GM19025 (cell line): ENCODE results near the gene GTF3C1.
"Not testable (repeated sequence)": the region's sequence is repeated elsewhere in the genome, so short reads cannot be mapped to it uniquely, and the experiment has no call there.

ENCODE experiments used
- ATAC-seq: cut with Tn5 transposase; IDR thresholded peaks from one replicate; pipeline ENCODE4 v1.9.1; 2021; ENCODE audit warnings: mild to moderate bottlenecking, low read depth, moderate library complexity; ENCODE audit not compliant: unreplicated experiment

Gene GTF3C1

GRCh38 chr16:27549746-27550581 lies at the start of gene GTF3C1, which contains the start of gene KATNIP:
TSS of gene GTF3C1 (minus strand) at chr16:27549913. CDS start at chr16:27549890, 23 bp downstream.
TSS of gene KATNIP (plus strand) at chr16:27550144. CDS start at chr16:27550171, 27 bp downstream.
- peak; percentile 94 for ATAC-seq

- ATAC-seq: no peak
Observed at GRCh38 chr16:27598931-27599565, 49.3 kb upstream of the GTF3C1 start.

DNA sequence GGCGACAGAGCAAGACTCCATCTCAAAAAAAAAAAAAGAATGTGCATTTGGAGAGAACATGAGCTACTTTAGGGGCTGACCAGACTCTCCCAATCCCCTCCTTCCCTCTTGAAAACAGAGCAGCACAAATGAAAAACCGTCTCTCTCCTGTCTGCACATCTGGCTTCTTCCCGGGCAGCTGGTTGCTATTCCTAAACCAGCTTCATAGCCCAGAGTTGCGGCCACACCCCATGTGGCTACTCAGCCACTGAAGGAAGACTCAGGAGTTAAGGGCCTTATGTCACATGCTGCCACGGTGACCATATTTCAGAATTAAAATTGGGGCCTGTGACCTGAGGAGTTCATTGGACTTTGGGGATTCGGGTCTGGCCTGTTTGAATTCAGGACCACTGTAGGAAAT lies 48.5 kb upstream of the GTF3C1 start:
- no peak for ATAC-seq

- ATAC-seq: no peak
Observed at GRCh38 chr16:27597361-27597760, 47.6 kb upstream of the GTF3C1 start.

GRCh38 chr16:27596411-27596810 lies 46.7 kb upstream of the GTF3C1 start:
- ATAC-seq: no peak

GRCh38 chr16:27595993-27596392 lies 46.3 kb upstream of the GTF3C1 start:
- no peak for ATAC-seq

GRCh38 chr16:27595475-27595874 lies 45.8 kb upstream of the GTF3C1 start:
- ATAC-seq: no peak

DNA sequence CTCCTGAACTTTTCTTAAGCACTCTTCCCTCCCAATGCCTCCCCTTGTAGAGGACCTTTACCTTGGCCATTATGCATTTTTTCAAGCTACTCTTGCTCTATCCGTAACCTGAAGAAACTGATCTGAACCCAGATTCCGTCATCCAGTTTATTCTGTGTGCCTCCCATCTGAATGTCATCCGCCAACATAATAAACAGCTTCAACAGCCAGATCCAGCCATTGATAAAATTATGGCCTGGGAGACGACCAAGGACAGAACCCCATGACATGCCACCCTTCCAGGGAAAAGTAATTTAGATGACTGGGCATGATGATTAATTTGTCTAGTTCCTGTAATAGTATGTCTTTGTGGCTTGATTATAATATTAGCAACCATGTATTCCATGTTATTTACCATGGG lies 42.1 kb upstream of the GTF3C1 start:
- no peak for ATAC-seq

GRCh38 chr16:27588057-27588456 lies 38.3 kb upstream of the GTF3C1 start:
- no peak for ATAC-seq

DNA sequence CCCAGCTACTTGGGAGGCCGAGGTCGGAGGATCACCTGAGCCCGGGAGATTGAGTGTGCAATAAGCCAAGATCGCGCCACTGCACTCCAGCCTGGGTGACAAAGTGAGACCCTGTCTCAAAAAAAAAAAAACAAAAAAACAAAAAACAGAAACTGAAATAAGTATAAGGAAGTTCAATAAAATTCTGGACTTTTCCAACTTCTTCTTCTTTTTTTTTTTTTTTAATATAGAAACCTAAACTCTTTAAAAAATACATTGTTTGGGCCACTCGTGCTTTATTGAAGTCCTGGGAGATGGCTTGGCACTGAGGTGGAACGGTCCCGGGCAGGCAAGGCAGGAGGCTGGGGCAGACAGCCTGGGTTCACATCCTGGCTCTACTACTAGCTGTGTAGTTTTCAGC lies 37.0 kb upstream of the GTF3C1 start:
- ATAC-seq: no peak

DNA sequence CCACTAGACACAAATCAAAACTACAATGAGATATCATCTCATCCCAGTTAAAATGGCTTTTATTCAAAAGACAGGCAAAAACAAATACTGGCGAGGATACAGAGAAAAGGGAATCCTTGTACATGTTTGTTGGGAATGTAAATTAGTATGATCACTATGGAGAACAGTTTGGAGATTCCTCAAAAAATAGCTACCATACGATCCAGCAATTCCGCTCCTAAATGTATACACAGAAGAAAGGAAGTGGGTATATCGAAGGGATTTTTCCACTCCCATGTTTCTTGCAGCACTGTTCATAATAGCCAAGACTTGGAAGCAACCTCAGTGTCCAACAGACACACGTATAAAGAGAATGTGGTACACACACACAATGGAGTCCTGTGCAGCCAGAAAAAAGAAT lies 35.5 kb upstream of the GTF3C1 start:
- ATAC-seq: no peak

- ATAC-seq: no peak
Observed at GRCh38 chr16:27583634-27584033, 33.9 kb upstream of the GTF3C1 start.

DNA sequence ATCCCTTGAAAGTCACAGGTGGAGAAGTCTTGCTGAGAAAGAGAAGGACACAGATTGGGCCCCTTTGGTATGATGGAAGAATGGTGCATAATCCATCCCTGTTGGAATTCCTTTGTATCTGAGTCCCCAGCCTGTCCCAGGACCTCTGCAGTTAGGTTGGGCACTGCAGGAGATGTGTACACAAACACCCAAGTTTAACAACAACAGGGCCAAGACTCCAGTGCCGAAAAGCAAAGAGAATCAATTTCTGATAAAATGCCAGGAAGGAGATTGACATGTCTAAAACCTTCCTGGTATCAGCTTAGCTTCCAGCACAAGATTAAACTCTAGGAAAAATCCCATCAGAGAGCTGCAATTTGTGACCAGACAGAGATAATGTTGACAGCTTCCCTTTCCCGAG lies 33.2 kb upstream of the GTF3C1 start:
- ATAC-seq: no peak

- ATAC-seq: no peak
Observed at GRCh38 chr16:27579087-27579980, 29.6 kb upstream of the GTF3C1 start.

GRCh38 chr16:27576729-27577128 lies 27.0 kb upstream of the GTF3C1 start:
- ATAC-seq: no peak

GRCh38 chr16:27572711-27573110 lies 23.0 kb upstream of the GTF3C1 start:
- no peak for ATAC-seq

GRCh38 chr16:27571433-27572326 lies 22.0 kb upstream of the GTF3C1 start:
- no peak for ATAC-seq

GRCh38 chr16:27570986-27571385 lies 21.3 kb upstream of the GTF3C1 start:
- not testable (repeated sequence) for ATAC-seq

DNA sequence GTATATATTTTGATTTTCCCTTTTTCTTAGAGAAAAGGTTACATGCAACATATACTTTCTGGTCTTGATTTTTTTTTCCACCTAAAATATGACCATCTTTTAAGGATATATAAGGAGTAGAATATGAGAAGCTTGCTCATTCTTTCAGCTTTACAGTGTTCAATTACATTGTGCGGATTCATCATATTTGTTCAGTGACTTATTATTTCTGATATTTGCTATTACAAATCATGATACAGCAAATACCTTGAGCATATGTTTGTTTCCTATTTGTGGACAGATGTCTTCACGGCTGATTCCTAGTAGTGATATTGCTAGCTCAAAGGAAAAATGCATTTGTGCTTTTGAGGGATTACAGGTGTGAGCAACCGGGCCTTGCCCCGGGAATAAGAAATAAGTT lies 18.4 kb upstream of the GTF3C1 start:
- ATAC-seq: no peak

DNA sequence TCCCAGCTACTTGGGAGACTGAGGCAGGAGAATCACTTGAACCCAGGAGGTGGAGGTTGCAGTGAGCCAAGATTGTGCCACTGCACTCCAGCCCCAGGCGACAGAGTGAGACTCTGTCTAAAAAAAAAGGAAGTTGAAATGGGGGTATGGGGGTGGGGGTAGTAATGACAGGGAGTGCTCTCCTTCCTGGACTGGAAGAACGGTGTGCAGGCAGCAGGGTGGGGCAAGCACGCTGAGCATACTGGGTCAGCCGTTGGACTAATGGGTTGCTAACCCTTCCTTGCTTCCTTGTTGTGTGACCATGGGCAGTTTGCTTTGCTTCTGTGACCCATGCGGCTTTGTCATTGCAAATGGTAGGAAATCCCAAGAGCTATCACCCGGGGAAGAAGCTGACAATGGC lies 16.7 kb upstream of the GTF3C1 start:
- ATAC-seq: no peak
